Measurements from ENCODE around the gene SF3B6. TPM values are rescaled to one million over a fixed set of nuclear protein-coding genes. Genes with fewer than 3 reads are reported as not detected.
A peak's percentile ranks its signal among the peaks of the same experiment; 100 is the strongest.
"Not testable (repeated sequence)": the region's sequence is repeated elsewhere in the genome, so short reads cannot be mapped to it uniquely, and the experiment has no call there.

SF3B6 gene
- total and polyA plus RNA-seq, 9 of the 15 experiments (the other 6 are each of a cell fraction or from before 2014, with no cell fraction given), result 146 to 591 (median 295) TPM

- H3K36me3 ChIP-seq (ENCODE audit: control insufficient read depth, insufficient read depth, low read length); H3K4me2 ChIP-seq (ENCODE audit: insufficient read depth, low read length); intact Hi-C loops (cut with micrococcal nuclease); ATAC-seq; H3K27me3 ChIP-seq (ENCODE audit: control insufficient read depth in 2 of 2, insufficient read depth in 2 of 2, low read length in 2 of 2); POLR2A ChIA-PET; H2AFZ ChIP-seq (ENCODE audit: low read depth, low read length); FAIRE-seq; CTCF ChIA-PET (ENCODE audit: low intra/inter-chr PET ratio); H3K4me1 ChIP-seq (replicated peaks in 1 of 2; ENCODE audit: control insufficient read depth in 2 of 2, insufficient read depth in 2 of 2, low read length in 2 of 2); BruUV-seq (replicated peaks); H3K9me1 ChIP-seq (ENCODE audit: control insufficient read depth, insufficient read depth, low read length); H3K9me3 ChIP-seq (replicated peaks; ENCODE audit: control insufficient read depth, insufficient read depth, low read depth, low read length); DNase-seq (ENCODE audit: extremely low read depth in 1 of 4, low spot score in 3 of 4); H3K79me2 ChIP-seq (ENCODE audit: control insufficient read depth, insufficient read depth, low read length); H3K4me3 ChIP-seq; H3K9ac ChIP-seq (ENCODE audit: insufficient read depth in 1 of 2, low read depth in 2 of 2, low read length in 2 of 2); H3K27ac ChIP-seq (ENCODE audit: extremely low read depth, low read depth, low read length); H4K20me1 ChIP-seq (replicated peaks; ENCODE audit: control insufficient read depth, insufficient read depth, low read length); in situ Hi-C loops (cut with MboI): not testable (repeated sequence)
- 0 out of 2 replicates have a peak, but pooled peaks have one; percentile 27 for TF ChIP-seq BCOR (IDR thresholded peaks at IDR 0.05)
- TF ChIP-seq ZNF146 (CRISPR knock-in tag; IDR thresholded peaks at IDR 0.05; ENCODE audit: unreplicated experiment), result peak; percentile 83
- WGBS (ENCODE audit: insufficient coverage, low coverage, missing lambda C conversion rate), result 74% methylated on average over 5 of the region's 5 CpGs
Measured at GRCh38 chr2:24093270-24093669, 17.1 kb upstream of the SF3B6 start.

- no TSS peak for BruUV-seq (replicated peaks)
Measured at GRCh38 chr2:24088821-24089359, 12.8 kb upstream of the SF3B6 start.

More at GRCh38 chr2:24088821-24089359, 12.8 kb upstream of the SF3B6 start:
- Histone ChIP-seq H4K20me1 (replicated peaks; ENCODE audit: control insufficient read depth, insufficient read depth, low read length) (no peaks in the 10 kb centered on the region), H3K36me3 (ENCODE audit: control insufficient read depth, insufficient read depth, low read length) (no peaks in the 10 kb centered on the region), H3K79me2 (ENCODE audit: control insufficient read depth, insufficient read depth, low read length) (no peaks in the 10 kb centered on the region), H3K4me2 (ENCODE audit: insufficient read depth, low read length) (no peak overlapping the region), H3K4me3 (no peak overlapping the region), H3K27ac (ENCODE audit: extremely low read depth, low read depth, low read length) (no peak overlapping the region), H2AFZ (ENCODE audit: low read depth, low read length) (no peak overlapping the region), H3K9me1 (ENCODE audit: control insufficient read depth, insufficient read depth, low read length) (no peaks in the 10 kb centered on the region), H3K4me1 (replicated peaks in 1 of 2; ENCODE audit: control insufficient read depth in 2 of 2, insufficient read depth in 2 of 2, low read length in 2 of 2) (peaks cover 4 to 9% of the 10 kb centered on the region in 2 experiments; a peak in 4 of 5 replicates), H3K9ac (ENCODE audit: insufficient read depth in 1 of 2, low read depth in 2 of 2, low read length in 2 of 2) (no peak overlapping the region), H3K9me3 (replicated peaks; ENCODE audit: control insufficient read depth, insufficient read depth, low read depth, low read length) (no peaks in the 10 kb centered on the region; the same call in 1 of the 2 replicates), H3K27me3 (ENCODE audit: control insufficient read depth in 2 of 2, insufficient read depth in 2 of 2, low read length in 2 of 2) (no peaks in the 10 kb centered on the region)
- in situ Hi-C loops (cut with MboI), result no loop called here
- DNase-seq (ENCODE audit: extremely low read depth in 1 of 4, low spot score in 3 of 4) (no peak), FAIRE-seq (no peak), ATAC-seq (no peak)
- WGBS (ENCODE audit: insufficient coverage, low coverage, missing lambda C conversion rate), result 27% methylated on average over 2 of the region's 2 CpGs
- ChIA-PET CTCF (ENCODE audit: low intra/inter-chr PET ratio) (no interaction called here), POLR2A (interaction anchor here (0.7 to 1.0 kb wide), 3 partner anchors 10 to 304 kb away, joined by 3 read pairs; no protein-coding TSS in a partner anchor)
- TF ChIP-seq NCOR1 (IDR thresholded peaks at IDR 0.05) (no peak), CEBPZ (IDR thresholded peaks at IDR 0.05; ENCODE audit: borderline replicate concordance, low read depth, low read length) (no peak), TBP (optimal IDR thresholded peaks at IDR 0.05; ENCODE audit: low read depth, low read length) (no peak), DLX4 (CRISPR knock-in tag; IDR thresholded peaks at IDR 0.05) (no peak), KHSRP (IDR thresholded peaks at IDR 0.05) (no peak), CEBPG (CRISPR knock-in tag; IDR thresholded peaks at IDR 0.05) (no peak), CEBPG (tag; conservative IDR thresholded peaks at IDR 0.05 in 1 of 2, IDR thresholded peaks at IDR 0.05 in 1 of 2) (no peak)
- intact Hi-C loops (cut with micrococcal nuclease), result no loop called here

Data from K562 (cell line).